HG03575 (cell line): Measurements from ENCODE around the gene KLK10.

ENCODE experiments used
- ATAC-seq: cut with Tn5 transposase; IDR thresholded peaks from one replicate; pipeline ENCODE4 v1.9.1; 2021; ENCODE audit not compliant: unreplicated experiment, insufficient number of reproducible peaks, low FRiP score; ENCODE audit errors: extremely low read depth

The KLK10 gene

GRCh38 chr19:51027873-51028272, 8.4 kb upstream of the KLK10 start:
- no peak for ATAC-seq

- no peak for ATAC-seq
Observed at GRCh38 chr19:51027126-51027806, 7.8 kb upstream of the KLK10 start.

GRCh38 chr19:51026554-51026831, 7.0 kb upstream of the KLK10 start, which contains the start of gene KLK11:
TSS of gene KLK11 (minus strand) at chr19:51026616. CDS start at chr19:51025631, 985 bp downstream.
- ATAC-seq: no peak

- ATAC-seq: no peak
Observed at GRCh38 chr19:51025809-51026553, 6.5 kb upstream of the KLK10 start.

- no peak for ATAC-seq
Observed at GRCh38 chr19:51025401-51025800, 5.9 kb upstream of the KLK10 start.

- no peak for ATAC-seq
Observed at GRCh38 chr19:51024924-51025323, 5.4 kb upstream of the KLK10 start.

GRCh38 chr19:51023946-51024345, 4.4 kb upstream of the KLK10 start:
- no peak for ATAC-seq

- no peak for ATAC-seq
Observed at GRCh38 chr19:51022526-51022925, 3.0 kb upstream of the KLK10 start.

GRCh38 chr19:51020988-51021651, 1.6 kb upstream of the KLK10 start:
- no peak for ATAC-seq

- ATAC-seq: no peak
Observed at GRCh38 chr19:51018745-51019543, 565 bp downstream of the KLK10 start.

GRCh38 chr19:51016798-51017683, 2.5 kb downstream of the KLK10 start:
- no peak for ATAC-seq

- ATAC-seq: no peak
Observed at GRCh38 chr19:51015691-51016267, 3.7 kb downstream of the KLK10 start.

GRCh38 chr19:51014242-51014641, 5.3 kb downstream of the KLK10 start:
- ATAC-seq: no peak

GRCh38 chr19:51012661-51013190, 6.8 kb downstream of the KLK10 start:
- ATAC-seq: no peak

- ATAC-seq: no peak
Observed at GRCh38 chr19:51010066-51010795, 9.3 kb downstream of the KLK10 start.

GRCh38 chr19:51009061-51009891, 10.2 kb downstream of the KLK10 start:
- ATAC-seq: no peak

- ATAC-seq: no peak
Observed at GRCh38 chr19:51007488-51007887, 12.0 kb downstream of the KLK10 start.
